ENCODE data around the gene LTBP4. TPM values are rescaled to one million over a fixed set of nuclear protein-coding genes. Genes with fewer than 3 reads are reported as not detected.
"Not testable (repeated sequence)": the region's sequence is repeated elsewhere in the genome, so short reads cannot be mapped to it uniquely, and the experiment has no call there.

Gene LTBP4
- 100 to 1,000 TPM in 1 of 2 experiments, 10 to 100 TPM in 1; 99.3 to 102 TPM for total RNA-seq

- H3K4me3 Mint-ChIP-seq: peak within 1 kb of the TSS; percentile 60
- H3K27ac Mint-ChIP-seq: no peak within 1 kb of the TSS
- H3K9me3 Mint-ChIP-seq: no peaks in the 10 kb centered on the region
- peak; percentile 45 for DNase-seq
- peaks cover 50% of the 10 kb centered on the region for H3K27me3 Mint-ChIP-seq
- H3K36me3 Mint-ChIP-seq: no peaks in the 10 kb centered on the region
- H3K4me1 Mint-ChIP-seq: peaks cover 59% of the 10 kb centered on the region
These were observed at the start of gene LTBP4 for GRCh38 chr19:40601134-40601974. LTBP4 (plus strand) TSS chr19:40601369; CDS start chr19:40601388, 19 bp downstream.

- no peak overlapping the region for H3K4me3 Mint-ChIP-seq
- H3K36me3 Mint-ChIP-seq: no peaks in the 10 kb centered on the region
- peaks cover 8% of the 10 kb centered on the region for H3K4me1 Mint-ChIP-seq
- H3K9me3 Mint-ChIP-seq: no peaks in the 10 kb centered on the region
- no peak overlapping the region for H3K27ac Mint-ChIP-seq
- no peak for DNase-seq
- peaks cover 56% of the 10 kb centered on the region for H3K27me3 Mint-ChIP-seq
These were observed 48.3 kb upstream of the LTBP4 start for GRCh38 chr19:40552848-40553247.

GRCh38 chr19:40553885-40554857, 47.0 kb upstream of the LTBP4 start:
- Mint-ChIP-seq H3K36me3 (no peaks in the 10 kb centered on the region), H3K9me3 (no peaks in the 10 kb centered on the region), H3K27ac (peak overlapping the region; percentile 54), H3K4me1 (peaks cover 4% of the 10 kb centered on the region), H3K4me3 (no peak overlapping the region), H3K27me3 (peaks cover 50% of the 10 kb centered on the region)
- no peak for DNase-seq

GRCh38 chr19:40555978-40556689, 45.0 kb upstream of the LTBP4 start:
- Mint-ChIP-seq H3K27ac (no peak overlapping the region), H3K4me3 (no peak overlapping the region), H3K9me3 (no peaks in the 10 kb centered on the region), H3K4me1 (peaks cover 5% of the 10 kb centered on the region), H3K36me3 (no peaks in the 10 kb centered on the region), H3K27me3 (peaks cover 37% of the 10 kb centered on the region)
- no peak for DNase-seq

- H3K4me1 Mint-ChIP-seq: peaks cover 9% of the 10 kb centered on the region
- no peaks in the 10 kb centered on the region for H3K36me3 Mint-ChIP-seq
- no peak overlapping the region for H3K4me3 Mint-ChIP-seq
- no peak for DNase-seq
- H3K27ac Mint-ChIP-seq: no peak overlapping the region
- H3K9me3 Mint-ChIP-seq: no peaks in the 10 kb centered on the region
- peaks cover 32% of the 10 kb centered on the region for H3K27me3 Mint-ChIP-seq
These were observed 44.1 kb upstream of the LTBP4 start for GRCh38 chr19:40556953-40557530.

GRCh38 chr19:40559394-40559793, 41.8 kb upstream of the LTBP4 start:
- peaks cover 20% of the 10 kb centered on the region for H3K27me3 Mint-ChIP-seq
- no peak overlapping the region for H3K4me3 Mint-ChIP-seq
- H3K27ac Mint-ChIP-seq: no peak overlapping the region
- DNase-seq: no peak
- peaks cover 9% of the 10 kb centered on the region for H3K4me1 Mint-ChIP-seq
- no peaks in the 10 kb centered on the region for H3K9me3 Mint-ChIP-seq
- no peaks in the 10 kb centered on the region for H3K36me3 Mint-ChIP-seq

GRCh38 chr19:40560092-40560507, 41.1 kb upstream of the LTBP4 start:
- no peak for DNase-seq
- Mint-ChIP-seq H3K27ac (no peak overlapping the region), H3K36me3 (no peaks in the 10 kb centered on the region), H3K4me1 (peaks cover 9% of the 10 kb centered on the region), H3K9me3 (no peaks in the 10 kb centered on the region), H3K4me3 (no peak overlapping the region), H3K27me3 (peaks cover 19% of the 10 kb centered on the region)

- peaks cover 9% of the 10 kb centered on the region for H3K4me1 Mint-ChIP-seq
- peaks cover 32% of the 10 kb centered on the region for H3K27me3 Mint-ChIP-seq
These were observed 39.2 kb upstream of the LTBP4 start for GRCh38 chr19:40561947-40562346.

GRCh38 chr19:40564535-40564934, 36.6 kb upstream of the LTBP4 start:
- not testable (repeated sequence) for H3K36me3 Mint-ChIP-seq, H3K4me3 Mint-ChIP-seq, H3K27ac Mint-ChIP-seq, H3K9me3 Mint-ChIP-seq, DNase-seq, H3K4me1 Mint-ChIP-seq
- H3K27me3 Mint-ChIP-seq: peaks cover 52% of the 10 kb centered on the region

More at GRCh38 chr19:40561947-40562346, 39.2 kb upstream of the LTBP4 start:
- Mint-ChIP-seq H3K27ac (no peak overlapping the region), H3K9me3 (no peaks in the 10 kb centered on the region), H3K4me3 (no peak overlapping the region), H3K36me3 (no peaks in the 10 kb centered on the region)
- no peak for DNase-seq

GRCh38 chr19:40565355-40565754, 35.8 kb upstream of the LTBP4 start:
- peaks cover 8% of the 10 kb centered on the region for H3K4me1 Mint-ChIP-seq

GRCh38 chr19:40565910-40566495, 35.2 kb upstream of the LTBP4 start:
- H3K36me3 Mint-ChIP-seq: no peaks in the 10 kb centered on the region
- no peak for DNase-seq
- H3K27ac Mint-ChIP-seq: no peak overlapping the region
- peaks cover 2% of the 10 kb centered on the region for H3K9me3 Mint-ChIP-seq
- H3K4me1 Mint-ChIP-seq: peaks cover 10% of the 10 kb centered on the region
- peaks cover 47% of the 10 kb centered on the region for H3K27me3 Mint-ChIP-seq
- no peak overlapping the region for H3K4me3 Mint-ChIP-seq

More at GRCh38 chr19:40565355-40565754, 35.8 kb upstream of the LTBP4 start:
- no peak for DNase-seq
- H3K27me3 Mint-ChIP-seq: peaks cover 49% of the 10 kb centered on the region
- H3K36me3 Mint-ChIP-seq: no peaks in the 10 kb centered on the region
- H3K4me3 Mint-ChIP-seq: no peak overlapping the region
- H3K27ac Mint-ChIP-seq: no peak overlapping the region
- H3K9me3 Mint-ChIP-seq: no peaks in the 10 kb centered on the region

- H3K27me3 Mint-ChIP-seq: peaks cover 47% of the 10 kb centered on the region
- peaks cover 2% of the 10 kb centered on the region for H3K9me3 Mint-ChIP-seq
- no peaks in the 10 kb centered on the region for H3K36me3 Mint-ChIP-seq
- no peak overlapping the region for H3K4me3 Mint-ChIP-seq
- H3K4me1 Mint-ChIP-seq: peaks cover 7% of the 10 kb centered on the region
- no peak for DNase-seq
- H3K27ac Mint-ChIP-seq: no peak overlapping the region
These were observed 34.0 kb upstream of the LTBP4 start for GRCh38 chr19:40567040-40567749.

GRCh38 chr19:40567750-40568494, 33.2 kb upstream of the LTBP4 start:
- Mint-ChIP-seq H3K4me3 (no peak overlapping the region), H3K36me3 (no peaks in the 10 kb centered on the region), H3K27ac (no peak overlapping the region), H3K27me3 (peaks cover 47% of the 10 kb centered on the region), H3K4me1 (peaks cover 7% of the 10 kb centered on the region), H3K9me3 (peaks cover 2% of the 10 kb centered on the region)
- DNase-seq: no peak

Measured in activated naive CD8-positive, alpha-beta T cell treated with anti-CD3 and anti-CD28 coated beads for 36 hours (primary cell).